ENCODE data around the gene CHST8. TPM values are rescaled to one million over a fixed set of nuclear protein-coding genes. Genes with fewer than 3 reads are reported as not detected.
A peak's percentile ranks its signal among the peaks of the same experiment; 100 is the strongest.

Gene CHST8
- total RNA-seq, 1 experiment from 2014 or later = 0.79 TPM

DNA sequence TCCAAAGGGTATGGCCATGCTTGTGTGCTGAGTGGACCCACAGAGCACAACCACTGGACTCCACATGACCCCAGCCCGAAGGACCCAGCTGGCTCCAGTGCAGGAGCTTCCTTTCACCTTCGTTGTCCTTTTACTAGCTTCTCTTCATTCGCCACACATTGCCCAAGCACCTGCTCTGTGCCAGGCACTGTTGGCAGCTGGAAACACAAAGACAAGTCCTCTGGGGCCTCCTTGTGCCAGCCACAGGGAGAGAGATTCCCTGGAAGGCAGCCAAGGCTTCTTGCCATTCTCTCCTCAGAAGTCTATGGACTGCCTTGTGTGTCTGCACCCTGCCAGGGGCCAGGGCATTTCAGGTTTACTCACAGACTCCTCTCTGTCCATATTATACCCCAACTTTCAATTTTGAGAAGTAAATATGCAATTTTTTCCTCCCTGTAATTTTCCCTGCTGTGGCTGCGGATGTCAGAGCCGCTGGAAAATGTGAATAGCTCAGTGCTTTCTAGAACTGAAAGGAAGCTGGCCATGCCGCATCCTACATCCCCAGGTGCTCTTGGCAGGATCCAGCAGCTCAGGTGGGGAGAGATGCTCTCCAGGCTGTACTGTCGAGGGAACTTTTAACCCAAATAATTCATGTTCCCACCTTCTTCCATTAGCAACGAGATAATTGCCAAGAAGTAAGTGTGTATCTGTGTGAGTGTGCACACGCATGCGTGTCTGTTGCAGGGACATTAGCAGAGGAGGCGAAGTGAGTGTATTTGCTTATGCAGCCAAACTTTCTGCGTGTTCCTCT is 57.2 kb downstream of the CHST8 start:
- in situ Hi-C loops (cut with HindIII; ENCODE audit: low pct_unique_long_range_greater_than_20kb, low sequenced_read_pairs) = no loop called here

DNA sequence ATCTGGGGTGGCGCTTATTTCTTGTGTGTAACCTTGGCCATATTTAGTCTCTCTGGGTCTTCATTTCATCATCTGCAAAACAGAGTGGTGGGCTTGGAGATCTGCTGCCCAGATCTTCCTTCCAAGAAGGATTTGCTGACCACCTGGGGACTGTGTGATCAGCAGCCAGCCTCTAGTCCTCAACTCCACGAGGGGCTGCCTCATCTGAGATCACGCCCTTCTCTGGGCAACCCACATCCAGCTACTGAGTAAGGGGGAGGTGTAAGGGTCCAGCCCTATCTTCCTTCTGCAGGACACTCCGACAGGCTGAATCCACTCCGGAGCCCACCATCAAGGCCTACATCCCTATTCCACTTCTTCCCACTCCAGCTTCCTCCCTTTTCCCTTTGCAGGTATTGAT is 57.9 kb downstream of the CHST8 start:
- in situ Hi-C loops (cut with HindIII; ENCODE audit: low pct_unique_long_range_greater_than_20kb, low sequenced_read_pairs) = no loop called here
- no peak for DNase-seq (ENCODE audit: low read depth, low spot score)

More for the DNA sequence above, 57.2 kb downstream of the CHST8 start:
- DNase-seq (ENCODE audit: low read depth, low spot score) = peak; percentile 31

DNA sequence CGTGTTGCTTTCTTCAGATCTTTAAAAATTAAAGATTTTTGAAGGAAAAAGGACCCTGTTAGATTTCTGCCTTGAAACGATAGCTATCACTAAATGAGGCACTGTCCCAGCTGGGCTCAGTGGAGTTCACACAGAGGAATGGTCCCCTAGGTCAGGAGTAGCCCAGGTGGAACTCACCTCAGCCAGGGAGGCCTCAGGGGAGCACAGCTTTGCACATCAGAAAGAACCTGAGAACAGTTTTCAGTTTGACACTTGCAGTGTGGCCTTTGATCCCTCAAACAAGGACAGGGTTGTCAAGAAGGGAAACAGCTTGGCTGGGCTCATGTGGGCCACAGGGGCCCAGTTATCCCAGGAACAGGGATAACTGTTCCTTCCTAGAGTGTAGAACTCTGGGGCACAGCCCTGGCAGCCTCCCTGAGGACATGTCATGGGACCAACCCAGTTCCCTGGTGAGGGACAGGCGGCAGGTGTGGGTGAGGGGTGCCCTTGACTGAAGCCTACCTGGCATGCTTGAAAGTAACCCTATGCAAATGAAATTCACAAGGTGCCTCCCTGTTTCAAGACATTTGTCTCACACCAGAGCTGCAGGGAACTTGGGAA is 59.4 kb downstream of the CHST8 start:
- in situ Hi-C loops (cut with HindIII; ENCODE audit: low pct_unique_long_range_greater_than_20kb, low sequenced_read_pairs) = no loop called here

DNA sequence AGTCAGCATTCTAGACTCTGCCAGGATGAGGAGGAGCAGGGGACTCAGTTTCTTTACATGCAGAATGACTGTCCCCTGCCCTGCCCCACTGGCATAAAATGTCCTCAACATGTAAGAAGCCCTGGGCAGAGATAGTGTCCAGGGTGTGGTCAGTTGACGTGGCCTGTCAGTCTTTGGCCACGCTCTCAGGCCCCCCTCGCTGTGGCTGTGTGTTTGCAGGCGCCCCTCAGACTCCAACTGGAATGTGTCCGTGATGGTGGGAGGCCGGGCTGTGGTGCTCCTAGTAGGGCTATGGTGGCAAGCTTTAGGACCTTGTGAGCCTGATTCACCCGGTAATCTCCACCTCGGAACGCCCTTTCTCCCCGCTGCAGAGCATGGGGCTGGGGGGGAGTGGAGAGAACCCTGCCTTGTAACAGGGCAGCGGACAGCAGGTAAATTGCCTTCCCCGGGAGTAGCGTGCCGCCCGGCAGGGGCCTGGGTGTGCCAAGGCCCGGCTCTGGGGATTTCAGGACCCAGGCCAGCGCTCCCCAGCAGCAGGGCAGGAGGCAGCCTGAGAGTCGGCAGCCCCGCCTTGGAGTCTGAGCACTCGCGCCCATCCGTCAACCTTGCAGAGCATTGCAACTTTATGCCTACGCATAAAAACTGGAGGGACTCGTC is 62.3 kb downstream of the CHST8 start:
- in situ Hi-C loops (cut with HindIII; ENCODE audit: low pct_unique_long_range_greater_than_20kb, low sequenced_read_pairs) = no loop called here
- peak; percentile 21 for DNase-seq (ENCODE audit: low read depth, low spot score)

More for the DNA sequence above, 59.4 kb downstream of the CHST8 start:
- no peak for DNase-seq (ENCODE audit: low read depth, low spot score)

DNA sequence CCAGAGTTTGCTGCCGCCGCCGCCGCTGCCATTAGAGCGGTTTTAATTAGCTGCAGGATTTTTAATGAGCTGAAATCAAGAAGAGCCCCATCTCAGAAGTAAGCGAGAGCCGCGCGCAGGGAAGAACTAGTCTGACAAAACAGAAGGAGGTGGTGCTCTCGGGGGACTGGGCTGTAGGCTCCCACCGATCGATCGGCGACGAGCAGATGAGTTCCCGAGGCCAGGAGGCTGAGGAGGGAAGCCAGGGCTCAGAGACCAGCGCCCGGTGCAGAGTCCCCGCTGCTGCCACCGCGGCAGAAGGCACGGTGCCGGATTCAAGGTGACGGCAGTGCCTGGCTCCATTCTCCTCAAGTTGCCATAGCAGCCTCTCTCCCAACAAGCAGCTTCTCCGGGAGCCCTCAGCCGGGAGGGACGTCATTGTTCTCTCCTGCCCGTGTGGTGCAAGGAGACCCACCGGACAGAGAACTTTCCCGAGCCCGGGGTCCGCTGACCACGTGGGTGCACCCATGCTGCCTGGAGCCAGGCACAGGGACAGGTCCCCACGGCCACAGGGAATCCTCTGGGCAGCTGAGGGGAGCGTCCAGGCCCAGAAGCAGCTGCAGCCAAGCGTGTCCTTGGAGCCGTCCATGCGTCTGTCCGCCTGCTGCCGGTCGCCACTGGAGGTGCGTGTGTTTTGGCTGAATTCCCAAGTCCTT is 62.9 kb downstream of the CHST8 start:
- in situ Hi-C loops (cut with HindIII; ENCODE audit: low pct_unique_long_range_greater_than_20kb, low sequenced_read_pairs) = no loop called here
- DNase-seq (ENCODE audit: low read depth, low spot score) = no peak

DNA sequence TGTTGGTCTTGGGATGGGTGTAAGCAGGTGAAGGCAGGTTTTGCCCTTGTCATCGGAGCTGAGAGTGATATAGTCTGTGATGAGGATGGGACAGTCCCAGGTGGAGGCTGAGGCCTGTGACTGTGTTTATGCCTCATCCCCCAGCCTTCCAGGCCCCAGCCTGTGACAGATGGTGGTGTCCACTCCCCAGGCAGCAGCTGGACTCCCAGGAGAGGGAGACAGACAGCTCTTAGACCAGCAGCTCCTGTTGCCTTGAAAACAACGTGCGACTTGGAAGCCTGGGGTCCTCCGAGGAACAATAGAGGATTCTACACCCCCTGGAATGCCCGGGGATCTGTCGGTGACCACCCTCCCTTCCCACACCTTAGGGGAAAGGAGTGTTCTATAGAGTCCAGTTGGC is 63.8 kb downstream of the CHST8 start:
- in situ Hi-C loops (cut with HindIII; ENCODE audit: low pct_unique_long_range_greater_than_20kb, low sequenced_read_pairs) = no loop called here
- DNase-seq (ENCODE audit: low read depth, low spot score) = no peak

DNA sequence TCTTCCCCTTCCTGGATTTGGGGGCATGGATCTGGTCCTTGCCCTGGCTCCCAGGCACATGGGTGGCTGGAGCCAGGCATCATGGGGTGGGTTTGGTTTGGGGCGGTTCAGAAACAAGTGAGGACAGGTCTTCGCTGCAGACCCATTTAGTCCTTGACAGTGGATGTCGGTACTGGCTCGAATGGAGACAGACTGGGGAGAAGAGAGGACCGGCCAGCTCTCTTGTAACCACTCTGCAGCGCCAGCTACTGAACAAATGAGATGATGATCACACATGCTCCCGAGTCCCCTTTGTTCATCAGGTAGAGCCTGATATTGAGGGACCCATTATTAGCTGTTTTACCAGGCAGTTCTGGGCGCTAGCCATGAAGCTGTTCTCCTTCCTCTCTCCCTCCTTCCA is 64.5 kb downstream of the CHST8 start:
- DNase-seq (ENCODE audit: low read depth, low spot score) = no peak
- in situ Hi-C loops (cut with HindIII; ENCODE audit: low pct_unique_long_range_greater_than_20kb, low sequenced_read_pairs) = no loop called here

DNA sequence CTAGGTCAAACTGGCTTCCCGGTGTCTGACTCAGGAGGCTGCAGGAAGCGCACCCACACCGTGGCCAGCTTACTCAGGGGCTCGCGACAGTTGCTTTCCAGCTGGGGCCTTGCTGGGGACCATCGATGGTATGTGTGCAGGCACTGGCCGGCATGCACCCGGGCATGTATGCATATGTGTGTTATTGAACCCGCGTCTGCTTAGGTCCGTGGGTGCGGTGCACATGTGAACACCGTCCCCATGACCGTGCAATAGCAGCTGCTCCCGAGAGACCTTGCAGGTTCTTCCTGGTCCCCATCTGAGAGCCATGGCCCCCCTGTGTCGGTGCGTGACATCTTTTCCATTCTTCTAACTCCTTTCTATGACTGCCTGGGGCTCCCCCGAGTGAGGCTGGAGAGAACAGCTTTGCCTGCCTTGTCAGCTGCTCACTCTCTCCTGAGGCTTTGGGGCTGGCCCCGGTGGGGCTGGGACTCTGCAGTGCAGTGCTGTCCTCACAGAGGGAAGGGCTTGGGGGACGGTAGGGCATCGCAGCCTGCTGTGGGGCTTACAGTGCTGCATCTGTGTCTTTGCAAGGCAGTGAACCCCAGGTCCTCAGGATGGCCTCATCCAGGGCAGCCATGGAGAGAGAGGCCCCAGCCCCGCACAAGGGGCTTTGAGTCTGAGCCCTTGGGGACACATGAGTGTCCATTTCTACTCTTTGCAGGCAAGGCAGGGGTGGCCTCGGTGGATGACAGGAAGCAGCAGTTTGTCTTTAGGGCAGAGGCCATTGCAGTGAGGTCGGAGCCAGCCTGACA is 65.1 kb downstream of the CHST8 start:
- DNase-seq (ENCODE audit: low read depth, low spot score) = no peak
- in situ Hi-C loops (cut with HindIII; ENCODE audit: low pct_unique_long_range_greater_than_20kb, low sequenced_read_pairs) = no loop called here

DNA sequence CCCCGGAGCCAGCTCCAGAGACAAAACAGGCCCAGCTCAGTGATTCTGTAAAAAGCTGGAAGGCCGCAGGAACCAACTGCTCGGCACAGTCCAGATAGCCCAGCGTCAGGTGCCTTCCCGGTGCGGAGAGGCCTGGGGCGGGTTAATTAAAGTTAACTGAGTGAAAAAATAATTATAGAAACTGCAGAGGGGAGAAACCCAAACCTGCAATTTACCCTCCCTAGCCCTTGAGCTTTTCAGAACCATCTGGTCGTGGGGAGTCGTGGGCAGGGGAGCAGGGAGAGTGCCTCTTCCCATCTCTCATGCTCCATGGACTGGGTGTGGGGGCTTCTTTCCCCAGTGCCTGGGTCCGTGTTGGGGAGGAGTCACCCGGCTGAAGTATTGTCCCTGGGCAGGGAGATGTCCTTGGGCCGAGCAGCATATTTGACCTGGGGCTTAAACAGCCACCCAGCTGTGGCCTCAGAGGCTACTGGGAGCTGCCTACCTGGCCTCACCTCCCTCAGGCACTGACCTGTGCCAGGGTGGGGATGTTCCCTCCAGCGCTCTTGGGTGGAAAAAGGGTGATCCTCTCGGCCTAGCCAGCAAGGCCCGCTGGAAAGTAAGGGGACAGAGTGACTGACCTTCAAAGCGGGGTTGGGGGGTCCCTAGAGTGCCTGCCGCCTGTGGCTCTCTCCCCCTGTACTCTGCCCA is 65.9 kb downstream of the CHST8 start:
- DNase-seq (ENCODE audit: low read depth, low spot score) = no peak
- in situ Hi-C loops (cut with HindIII; ENCODE audit: low pct_unique_long_range_greater_than_20kb, low sequenced_read_pairs) = no loop called here

DNA sequence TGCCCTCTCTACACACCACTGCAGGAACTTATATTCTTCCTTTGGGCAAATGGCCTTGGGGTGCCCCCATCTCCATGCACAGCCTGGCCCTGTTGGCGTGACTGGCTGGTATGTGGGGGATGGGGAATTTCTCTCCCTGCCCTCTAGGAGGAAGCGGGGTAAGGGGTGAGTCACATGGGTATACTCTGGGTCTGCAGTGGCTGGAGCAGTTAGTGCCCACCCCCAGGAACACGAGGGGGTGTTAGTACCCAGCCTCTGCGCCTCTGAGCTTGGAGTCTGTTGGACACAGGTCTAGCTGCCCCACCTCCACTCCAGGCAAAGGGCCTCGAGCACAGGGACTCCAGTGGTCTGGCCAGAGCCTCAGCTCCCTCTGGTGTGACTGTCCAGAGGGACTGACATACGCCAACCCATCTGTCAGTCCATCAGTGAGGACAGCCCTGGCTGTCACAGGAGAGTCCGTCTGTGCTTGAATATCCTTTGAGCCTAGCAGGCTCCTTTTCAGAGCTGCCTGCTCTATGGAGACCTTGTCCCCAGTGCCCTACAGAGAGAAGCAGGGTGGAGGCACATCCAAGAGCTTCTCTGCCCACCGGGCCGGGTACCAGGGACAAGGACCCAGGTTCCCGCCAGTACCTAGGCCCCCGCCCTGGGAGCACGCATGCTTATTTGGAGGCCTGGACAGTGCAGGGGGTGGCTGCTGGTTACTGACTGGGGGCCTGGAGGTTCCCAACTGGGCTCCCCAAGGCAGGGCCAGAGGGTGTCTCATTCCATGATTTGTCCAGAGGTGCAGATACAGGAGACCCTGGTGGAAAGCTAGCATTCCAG is 66.6 kb downstream of the CHST8 start:
- DNase-seq (ENCODE audit: low read depth, low spot score) = no peak
- in situ Hi-C loops (cut with HindIII; ENCODE audit: low pct_unique_long_range_greater_than_20kb, low sequenced_read_pairs) = no loop called here

DNA sequence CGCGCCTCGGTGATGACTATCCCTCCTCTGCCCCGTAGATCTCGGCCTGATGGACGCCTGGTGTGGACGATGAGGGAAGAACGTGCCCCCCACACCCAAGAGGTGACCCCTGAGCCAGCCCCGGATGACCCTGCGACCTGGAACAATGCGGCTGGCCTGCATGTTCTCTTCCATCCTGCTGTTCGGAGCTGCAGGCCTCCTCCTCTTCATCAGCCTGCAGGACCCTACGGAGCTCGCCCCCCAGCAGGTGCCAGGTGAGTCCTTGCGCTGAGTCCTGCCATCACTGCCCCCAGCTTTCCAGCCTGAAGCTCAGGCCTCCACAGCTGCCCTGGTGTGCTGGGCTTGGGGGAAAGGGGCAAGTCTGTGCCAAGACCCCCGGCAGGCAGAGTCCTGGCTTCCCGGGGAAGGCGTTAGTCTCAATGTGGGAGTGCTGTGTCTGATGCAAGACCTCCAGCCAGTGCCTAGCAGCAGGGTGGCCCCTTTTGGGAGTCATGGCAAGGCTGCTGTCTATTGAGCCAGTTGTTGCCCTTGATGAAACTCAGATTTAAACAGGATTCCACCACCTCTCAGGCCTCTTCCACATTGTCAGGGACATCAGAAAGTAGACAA is 67.5 kb downstream of the CHST8 start:
- in situ Hi-C loops (cut with HindIII; ENCODE audit: low pct_unique_long_range_greater_than_20kb, low sequenced_read_pairs) = no loop called here
- DNase-seq (ENCODE audit: low read depth, low spot score) = no peak

DNA sequence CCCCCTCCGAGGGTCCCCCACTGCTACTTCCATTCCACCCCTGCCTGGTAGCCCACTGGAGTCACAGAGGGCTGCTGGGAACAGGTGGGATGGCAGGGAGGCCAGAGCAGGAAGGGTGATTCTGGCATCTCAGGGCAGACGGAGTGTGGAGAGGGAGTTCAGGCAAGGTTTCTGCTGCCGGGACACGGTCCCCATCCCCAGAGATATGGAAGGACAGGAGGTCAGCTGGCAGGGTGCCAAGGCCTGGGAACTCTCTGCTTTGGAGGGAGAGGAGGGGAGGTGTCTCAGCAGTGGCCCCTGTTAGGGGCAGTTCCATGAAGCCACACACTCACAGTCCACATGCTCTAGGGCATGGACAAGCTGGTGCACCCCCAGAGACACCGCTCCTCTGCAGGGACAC is 68.1 kb downstream of the CHST8 start:
- in situ Hi-C loops (cut with HindIII; ENCODE audit: low pct_unique_long_range_greater_than_20kb, low sequenced_read_pairs) = no loop called here

DNA sequence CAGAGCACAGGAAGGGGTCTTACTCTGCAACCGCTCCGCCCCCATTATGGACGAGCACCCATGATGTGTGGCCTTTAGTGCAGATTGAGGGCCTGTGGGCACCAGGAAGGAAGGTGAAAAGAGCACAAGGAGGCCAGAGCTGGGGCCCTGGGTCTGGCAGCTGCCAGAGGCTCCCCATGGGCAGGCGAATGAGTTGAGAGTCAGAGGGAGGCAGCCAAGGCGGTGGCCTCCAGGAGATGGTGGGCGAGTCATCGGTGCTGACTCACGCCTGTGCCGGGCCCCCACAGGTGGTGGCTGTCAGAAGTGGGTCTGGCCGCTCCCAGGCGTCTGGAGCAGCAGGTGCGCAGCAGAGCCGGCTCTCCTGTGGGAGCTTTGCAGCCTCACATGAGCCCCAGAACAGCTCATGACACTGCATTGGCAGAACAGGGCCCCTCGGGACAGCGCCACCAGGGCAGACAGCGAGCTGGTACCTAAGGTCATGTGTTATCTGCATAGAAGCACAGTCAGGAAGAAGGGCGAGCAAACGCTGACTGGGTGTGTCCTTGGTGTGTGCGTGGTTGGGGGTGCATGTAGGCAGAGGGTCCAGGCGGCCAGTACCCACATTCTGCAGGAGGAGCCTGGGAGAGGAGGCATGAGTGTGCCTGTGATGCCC is 68.8 kb downstream of the CHST8 start:
- in situ Hi-C loops (cut with HindIII; ENCODE audit: low pct_unique_long_range_greater_than_20kb, low sequenced_read_pairs) = no loop called here
- no peak for DNase-seq (ENCODE audit: low read depth, low spot score)

More for the DNA sequence above, 68.1 kb downstream of the CHST8 start:
- DNase-seq (ENCODE audit: low read depth, low spot score) = no peak

DNA sequence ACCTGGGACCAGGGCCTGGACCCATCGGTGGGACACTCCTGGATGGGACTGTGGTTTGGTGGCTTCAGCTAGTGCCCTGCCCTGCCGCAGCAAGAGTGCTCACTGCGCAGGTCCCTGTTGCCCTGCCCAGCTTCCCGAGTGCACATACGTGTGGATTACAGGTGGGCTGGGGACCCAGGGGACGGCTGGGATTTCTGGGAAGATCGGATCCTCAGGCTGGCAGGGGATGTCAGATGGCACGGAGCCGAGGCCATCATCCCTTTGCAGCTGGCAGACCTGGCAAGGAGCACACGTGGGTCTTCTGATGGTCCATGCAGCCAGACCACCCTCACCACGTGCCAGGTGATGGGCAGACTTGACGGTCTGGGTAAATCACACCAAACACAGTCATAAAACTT is 69.3 kb downstream of the CHST8 start:
- DNase-seq (ENCODE audit: low read depth, low spot score) = no peak
- in situ Hi-C loops (cut with HindIII; ENCODE audit: low pct_unique_long_range_greater_than_20kb, low sequenced_read_pairs) = no loop called here

DNA sequence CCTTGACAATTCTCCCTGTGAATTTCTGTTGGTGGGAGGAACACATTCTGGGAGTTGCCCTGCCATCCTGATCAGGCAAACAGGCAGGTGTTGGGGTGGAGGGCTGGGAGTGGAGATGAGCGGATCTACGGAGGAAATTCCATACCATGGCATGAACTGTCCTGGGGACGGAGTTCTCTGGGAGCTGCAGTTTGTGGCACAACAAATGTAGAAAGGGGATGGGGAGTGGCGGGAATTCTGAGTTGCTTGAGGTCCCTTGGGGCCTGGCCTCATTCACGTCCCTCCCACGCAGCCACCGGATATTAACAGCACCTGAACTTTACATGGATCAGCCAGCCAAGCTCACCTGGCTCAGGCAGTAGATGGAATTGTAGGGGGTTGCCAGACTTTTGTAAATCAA is 70.0 kb downstream of the CHST8 start:
- DNase-seq (ENCODE audit: low read depth, low spot score) = no peak
- in situ Hi-C loops (cut with HindIII; ENCODE audit: low pct_unique_long_range_greater_than_20kb, low sequenced_read_pairs) = no loop called here

Data from SK-MEL-5 (cell line).